ENCODE results near the gene CHADL. TPM values are rescaled to one million over a fixed set of nuclear protein-coding genes. Genes with fewer than 3 reads are reported as not detected.
A peak's percentile ranks its signal among the peaks of the same experiment; 100 is the strongest.

The CHADL gene
- total RNA-seq, 1 experiment from 2014 or later, result 0.74 TPM

GRCh38 chr22:41223535-41223934 lies 17.2 kb downstream of the CHADL start:
- Histone ChIP-seq H3K9me2 (ENCODE audit: insufficient read depth) (no peaks in the 10 kb centered on the region), H3K36me3 (ENCODE audit: low read depth) (0 out of 2 replicates have a peak, but pooled peaks cover 6% of the 10 kb centered on the region), H3K79me2 (ENCODE audit: low read depth) (no peaks in the 10 kb centered on the region), H3K4me3 (no peak overlapping the region), H3K27ac (no peak overlapping the region), H3K4me1 (replicated peaks; ENCODE audit: insufficient read depth) (peaks cover 4% of the 10 kb centered on the region; the same call in 1 of the 2 replicates), H2AFZ (no peak overlapping the region), H3K9me3 (ENCODE audit: insufficient read depth, low read depth) (no peaks in the 10 kb centered on the region), H3K27me3 (ENCODE audit: insufficient read depth, low read depth) (no peaks in the 10 kb centered on the region), H3K4me2 (no peak overlapping the region), H4K20me1 (ENCODE audit: insufficient read depth) (no peaks in the 10 kb centered on the region), H3F3A (ENCODE audit: insufficient read depth, low read depth) (no peaks in the 10 kb centered on the region)
- intact Hi-C loops (cut with micrococcal nuclease; ENCODE audit: unreplicated experiment), result no loop called here
- no peak for DNase-seq
- CTCF ChIA-PET, result no interaction called here
- BruUV-seq (replicated peaks), result no TSS peak
- POLR2A ChIA-PET (ENCODE audit: unreplicated experiment), result no interaction called here
- TF ChIP-seq CTCF (conservative IDR thresholded peaks at IDR 0.05) (no peak), EZH2 (IDR thresholded peaks at IDR 0.05; ENCODE audit: low read depth) (no peak)

- no peaks in the 10 kb centered on the region for H3K79me2 ChIP-seq (ENCODE audit: low read depth)
- no peaks in the 10 kb centered on the region for H3K27me3 ChIP-seq (ENCODE audit: insufficient read depth, low read depth)
- ChIA-PET POLR2A (ENCODE audit: unreplicated experiment) (interaction anchor here (0.5 kb wide), 1 partner anchor 23 kb away, joined by 4 read pairs; no protein-coding TSS in a partner anchor), CTCF (no interaction called here)
- no peak overlapping the region for H3K4me3 ChIP-seq
- 0 out of 2 replicates have a peak, but pooled peaks cover 6% of the 10 kb centered on the region for H3K36me3 ChIP-seq (ENCODE audit: low read depth)
- no peak for TF ChIP-seq CTCF (conservative IDR thresholded peaks at IDR 0.05)
- TF ChIP-seq EZH2 (IDR thresholded peaks at IDR 0.05; ENCODE audit: low read depth), result no peak
- H3K4me1 ChIP-seq (replicated peaks; ENCODE audit: insufficient read depth), result peaks cover 4% of the 10 kb centered on the region; the same call in 1 of the 2 replicates
- no peaks in the 10 kb centered on the region for H3K9me3 ChIP-seq (ENCODE audit: insufficient read depth, low read depth)
- no TSS peak for BruUV-seq (replicated peaks)
- H3K4me2 ChIP-seq, result no peak overlapping the region
- H3K27ac ChIP-seq, result 0 out of 2 replicates have a peak overlapping the region, but pooled peaks have one; percentile 9
- DNase-seq, result no peak
- intact Hi-C loops (cut with micrococcal nuclease; ENCODE audit: unreplicated experiment), result no loop called here
- H2AFZ ChIP-seq, result no peak overlapping the region
- no peaks in the 10 kb centered on the region for H3K9me2 ChIP-seq (ENCODE audit: insufficient read depth)
- no peaks in the 10 kb centered on the region for H4K20me1 ChIP-seq (ENCODE audit: insufficient read depth)
- no peaks in the 10 kb centered on the region for H3F3A ChIP-seq (ENCODE audit: insufficient read depth, low read depth)
Measured at GRCh38 chr22:41222846-41223507, 17.8 kb downstream of the CHADL start.

GRCh38 chr22:41217553-41218157 lies 23.1 kb downstream of the CHADL start:
- TF ChIP-seq EZH2 (IDR thresholded peaks at IDR 0.05; ENCODE audit: low read depth) (no peak), CTCF (conservative IDR thresholded peaks at IDR 0.05) (no peak)
- H3K27ac ChIP-seq, result peak overlapping the region; percentile 30
- CTCF ChIA-PET, result no interaction called here
- H3K4me1 ChIP-seq (replicated peaks; ENCODE audit: insufficient read depth), result no peaks in the 10 kb centered on the region; the same call in 1 of the 2 replicates
- no peak overlapping the region for H3K4me3 ChIP-seq
- no peaks in the 10 kb centered on the region for H3K9me3 ChIP-seq (ENCODE audit: insufficient read depth, low read depth)
- POLR2A ChIA-PET (ENCODE audit: unreplicated experiment), result no interaction called here
- no peaks in the 10 kb centered on the region for H3K9me2 ChIP-seq (ENCODE audit: insufficient read depth)
- no peaks in the 10 kb centered on the region for H4K20me1 ChIP-seq (ENCODE audit: insufficient read depth)
- H3K27me3 ChIP-seq (ENCODE audit: insufficient read depth, low read depth), result no peaks in the 10 kb centered on the region
- H3K4me2 ChIP-seq, result no peak overlapping the region
- intact Hi-C loops (cut with micrococcal nuclease; ENCODE audit: unreplicated experiment), result no loop called here
- no peaks in the 10 kb centered on the region for H3K79me2 ChIP-seq (ENCODE audit: low read depth)
- H2AFZ ChIP-seq, result no peak overlapping the region
- H3F3A ChIP-seq (ENCODE audit: insufficient read depth, low read depth), result no peaks in the 10 kb centered on the region; the same call in 1 of the 2 replicates
- DNase-seq, result no peak
- TSS peak; percentile 41 for BruUV-seq (replicated peaks)
- H3K36me3 ChIP-seq (ENCODE audit: low read depth), result peaks cover 9% of the 10 kb centered on the region; the same call in 1 of the 2 replicates

All from PC-9 (cell line).